ENCODE data around the gene FYN. TPM values are rescaled to one million over a fixed set of nuclear protein-coding genes. Genes with fewer than 3 reads are reported as not detected.
"Not testable (repeated sequence)": the region's sequence is repeated elsewhere in the genome, so short reads cannot be mapped to it uniquely, and the experiment has no call there.

FYN gene
- total RNA-seq, 1 donor from 2014 or later, result 331 TPM

GRCh38 chr6:111894951-111895350, 21.7 kb upstream of the FYN start:
- Mint-ChIP-seq H3K27ac (no peak overlapping the region), H3K27me3 (peaks cover 5% of the 10 kb centered on the region), H3K4me1 (no peaks in the 10 kb centered on the region), H3K9me3 (no peaks in the 10 kb centered on the region), H3K4me3 (no peak overlapping the region), H3K36me3 (ENCODE audit: low read depth) (no peaks in the 10 kb centered on the region)
- no peak for DNase-seq
- intact Hi-C loops (cut with micrococcal nuclease), result no loop called here

GRCh38 chr6:111894272-111894671, 21.0 kb upstream of the FYN start:
- H3K9me3 Mint-ChIP-seq, result no peaks in the 10 kb centered on the region
- intact Hi-C loops (cut with micrococcal nuclease), result no loop called here
- peaks cover 8% of the 10 kb centered on the region for H3K27me3 Mint-ChIP-seq
- no peaks in the 10 kb centered on the region for H3K36me3 Mint-ChIP-seq (ENCODE audit: low read depth)
- H3K4me1 Mint-ChIP-seq, result no peaks in the 10 kb centered on the region
- H3K27ac Mint-ChIP-seq, result no peak overlapping the region
- no peak overlapping the region for H3K4me3 Mint-ChIP-seq
- DNase-seq, result no peak

GRCh38 chr6:111892431-111892830, 19.2 kb upstream of the FYN start:
- peaks cover 19% of the 10 kb centered on the region for H3K27me3 Mint-ChIP-seq
- peaks cover 3% of the 10 kb centered on the region for H3K9me3 Mint-ChIP-seq
- no peak overlapping the region for H3K27ac Mint-ChIP-seq
- intact Hi-C loops (cut with micrococcal nuclease), result no loop called here
- H3K4me1 Mint-ChIP-seq, result no peaks in the 10 kb centered on the region
- H3K4me3 Mint-ChIP-seq, result no peak overlapping the region
- H3K36me3 Mint-ChIP-seq (ENCODE audit: low read depth), result no peaks in the 10 kb centered on the region
- no peak for DNase-seq

GRCh38 chr6:111890988-111891387, 17.7 kb upstream of the FYN start:
- H3K27me3 Mint-ChIP-seq, result peaks cover 22% of the 10 kb centered on the region
- H3K4me1 Mint-ChIP-seq, result no peaks in the 10 kb centered on the region
- intact Hi-C loops (cut with micrococcal nuclease), result no loop called here
- peaks cover 16% of the 10 kb centered on the region for H3K9me3 Mint-ChIP-seq
- no peak overlapping the region for H3K4me3 Mint-ChIP-seq
- no peak for DNase-seq
- no peak overlapping the region for H3K27ac Mint-ChIP-seq
- peaks cover 1% of the 10 kb centered on the region for H3K36me3 Mint-ChIP-seq (ENCODE audit: low read depth)

GRCh38 chr6:111888928-111889695, 15.9 kb upstream of the FYN start:
- Mint-ChIP-seq H3K4me1 (no peaks in the 10 kb centered on the region), H3K27me3 (peaks cover 22% of the 10 kb centered on the region), H3K27ac (no peak overlapping the region), H3K4me3 (no peak overlapping the region), H3K36me3 (ENCODE audit: low read depth) (peaks cover 4% of the 10 kb centered on the region), H3K9me3 (peaks cover 24% of the 10 kb centered on the region)
- DNase-seq, result no peak
- intact Hi-C loops (cut with micrococcal nuclease), result loop anchor here (5.0 kb wide), 2 partner anchors 43 to 63 kb away; no protein-coding TSS in a partner anchor

- H3K4me1 Mint-ChIP-seq; H3K36me3 Mint-ChIP-seq (ENCODE audit: low read depth); DNase-seq; H3K4me3 Mint-ChIP-seq; H3K27ac Mint-ChIP-seq: not testable (repeated sequence)
- intact Hi-C loops (cut with micrococcal nuclease), result loop anchor here (5.0 kb wide), 2 partner anchors 46 to 66 kb away; no protein-coding TSS in a partner anchor
- Mint-ChIP-seq H3K27me3 (peaks cover 22% of the 10 kb centered on the region), H3K9me3 (peaks cover 24% of the 10 kb centered on the region)
These were observed 13.5 kb upstream of the FYN start for GRCh38 chr6:111886793-111887192.

GRCh38 chr6:111885373-111886027, 12.2 kb upstream of the FYN start:
- intact Hi-C loops (cut with micrococcal nuclease), result loop anchor here (5.0 kb wide), 2 partner anchors 47 to 67 kb away; no protein-coding TSS in a partner anchor
- no peak overlapping the region for H3K27ac Mint-ChIP-seq
- DNase-seq, result no peak
- H3K27me3 Mint-ChIP-seq, result peaks cover 21% of the 10 kb centered on the region
- peaks cover 9% of the 10 kb centered on the region for H3K36me3 Mint-ChIP-seq (ENCODE audit: low read depth)
- no peaks in the 10 kb centered on the region for H3K4me1 Mint-ChIP-seq
- H3K4me3 Mint-ChIP-seq, result no peak overlapping the region
- H3K9me3 Mint-ChIP-seq, result peaks cover 33% of the 10 kb centered on the region

GRCh38 chr6:111884068-111884467, 10.8 kb upstream of the FYN start:
- Mint-ChIP-seq H3K27me3 (peaks cover 12% of the 10 kb centered on the region), H3K36me3 (ENCODE audit: low read depth) (peaks cover 9% of the 10 kb centered on the region), H3K4me1 (no peaks in the 10 kb centered on the region), H3K4me3 (no peak overlapping the region), H3K27ac (no peak overlapping the region), H3K9me3 (peaks cover 39% of the 10 kb centered on the region)
- intact Hi-C loops (cut with micrococcal nuclease), result no loop called here
- DNase-seq, result no peak

GRCh38 chr6:111880181-111880888, 7.1 kb upstream of the FYN start:
- DNase-seq, result no peak
- Mint-ChIP-seq H3K9me3 (peaks cover 17% of the 10 kb centered on the region), H3K4me1 (no peaks in the 10 kb centered on the region), H3K27ac (no peak overlapping the region), H3K27me3 (peaks cover 2% of the 10 kb centered on the region), H3K36me3 (ENCODE audit: low read depth) (peaks cover 5% of the 10 kb centered on the region), H3K4me3 (no peak overlapping the region)
- intact Hi-C loops (cut with micrococcal nuclease), result no loop called here

GRCh38 chr6:111875741-111876140, 2.5 kb upstream of the FYN start:
- intact Hi-C loops (cut with micrococcal nuclease), result no loop called here
- Mint-ChIP-seq H3K4me3 (peak overlapping the region; percentile 20), H3K27me3 (peaks cover 2% of the 10 kb centered on the region), H3K36me3 (ENCODE audit: low read depth) (peaks cover 13% of the 10 kb centered on the region), H3K27ac (no peak overlapping the region), H3K9me3 (peaks cover 8% of the 10 kb centered on the region), H3K4me1 (peaks cover 14% of the 10 kb centered on the region)
- DNase-seq, result no peak

GRCh38 chr6:111874025-111874415, 768 bp upstream of the FYN start:
- intact Hi-C loops (cut with micrococcal nuclease), result loop anchor here (1.0 to 5.0 kb wide), 3 partner anchors 119 to 617 kb away; partner anchors contain the start of genes FAM229B and TUBE1
- H3K27me3 Mint-ChIP-seq, result peaks cover 2% of the 10 kb centered on the region

GRCh38 chr6:111872401-111873177, 663 bp downstream of the FYN start:
- peaks cover 41% of the 10 kb centered on the region for H3K4me1 Mint-ChIP-seq
- peak overlapping the region; percentile 99 for H3K4me3 Mint-ChIP-seq
- peak overlapping the region; percentile 95 for H3K27ac Mint-ChIP-seq
- DNase-seq, result peak; percentile 84
- H3K36me3 Mint-ChIP-seq (ENCODE audit: low read depth), result peaks cover 38% of the 10 kb centered on the region
- intact Hi-C loops (cut with micrococcal nuclease), result loop anchor here (1.0 to 5.0 kb wide), 5 partner anchors 101 to 615 kb away; partner anchors contain the start of genes FAM229B, REV3L and TUBE1
- peaks cover 2% of the 10 kb centered on the region for H3K27me3 Mint-ChIP-seq
- H3K9me3 Mint-ChIP-seq, result no peaks in the 10 kb centered on the region

More at GRCh38 chr6:111874025-111874415, 768 bp upstream of the FYN start:
- Mint-ChIP-seq H3K4me1 (peaks cover 29% of the 10 kb centered on the region), H3K36me3 (ENCODE audit: low read depth) (peaks cover 28% of the 10 kb centered on the region), H3K4me3 (peak overlapping the region; percentile 95), H3K9me3 (no peaks in the 10 kb centered on the region), H3K27ac (peak overlapping the region; percentile 96)
- DNase-seq, result peak; percentile 87
